H1 (cell line): ENCODE measurements around the gene SPI1. TPM values are rescaled to one million over a fixed set of nuclear protein-coding genes. Genes with fewer than 3 reads are reported as not detected.

ENCODE experiments used
- CTCF ChIA-PET: fragments of 300-600 bp; sonication (Branson Sonifier 250); formaldehyde crosslinking; loops from one replicate; lab custom pipeline; 2021; ENCODE audit not compliant: partially characterized antibody; lab: Charles Lee
- POLR2A ChIA-PET: fragments of 300-600 bp; sonication (Branson Sonifier 250); formaldehyde crosslinking; loops from one replicate; lab custom pipeline; 2021; ENCODE audit warnings: inconsistent platforms; ENCODE audit not compliant: partially characterized antibody; lab: Charles Lee
- DNase-seq, 2 experiments: peaks; one replicate each; pipeline versions ENCODE4 v3.0.0 to v3.0.0-alpha.2; 2010 to 2022; ENCODE audit warnings: low spot score in 2 of 2, low read depth in 1 of 2, mixed read lengths in 1 of 2
- FAIRE-seq: peaks from 2 replicates; lab custom pipeline; 2011; peaks lifted over from hg19 to GRCh38; lab: Jason Lieb, UNC
- H2AFZ ChIP-seq: 2 replicates; pipeline ENCODE4 v1.8.1; 2012; ENCODE audit warnings: low read length, inconsistent platforms
- H2AK5ac ChIP-seq: 2 replicates; pipeline ENCODE4 v1.6.1; 2013; ENCODE audit warnings: low read depth, low read length
- H2BK120ac ChIP-seq: replicated peaks from 2 replicates; pipeline ENCODE3; 2013; ENCODE audit warnings: low read depth, low read length, inconsistent platforms
- H2BK12ac ChIP-seq: 2 replicates; pipeline ENCODE4 v1.6.1; 2013; ENCODE audit warnings: low read depth, low read length
- H2BK15ac ChIP-seq: 2 replicates; pipeline ENCODE4 v1.6.1; 2013; ENCODE audit warnings: low read length
- H2BK20ac ChIP-seq: 2 replicates; pipeline ENCODE4 v1.6.1; 2013; ENCODE audit warnings: low read length
- H2BK5ac ChIP-seq: 2 replicates; pipeline ENCODE4 v1.6.1; 2013; ENCODE audit warnings: low read depth, low read length
- H3K14ac ChIP-seq: 2 replicates; pipeline ENCODE4 v1.6.1; 2013; ENCODE audit warnings: inconsistent platforms; ENCODE audit not compliant: insufficient read length
- H3K18ac ChIP-seq: 2 replicates; pipeline ENCODE4 v1.6.1; 2013; ENCODE audit warnings: low read length; ENCODE audit errors: extremely low read depth
- H3K23ac ChIP-seq: 2 replicates; pipeline ENCODE4 v1.6.1; 2013; ENCODE audit warnings: inconsistent platforms; ENCODE audit not compliant: insufficient read length
- H3K23me2 ChIP-seq: 2 replicates; pipeline ENCODE4 v1.6.1; 2013; ENCODE audit warnings: low read depth, low read length
- H3K27ac ChIP-seq: 2 replicates; pipeline ENCODE4 v1.6.1; 2011; ENCODE audit warnings: low read depth, low read length, inconsistent platforms
- H3K27me3 ChIP-seq, 4 experiments: replicated peaks in 1 of 4; 1 replicate in 1 of 4; 2 replicates in 3 of 4; pipeline versions ENCODE4 v1.6.1 to v1.8.1; 2011 to 2013; ENCODE audit warnings: low read length in 3 of 4, mild to moderate bottlenecking in 3 of 4, inconsistent platforms in 2 of 4, mixed read lengths in 2 of 4, moderate library complexity in 1 of 4; ENCODE audit not compliant: control insufficient read depth in 3 of 4, insufficient read depth in 3 of 4; ENCODE audit errors: extremely low read depth in 1 of 4
- H3K36me3 ChIP-seq, 4 experiments: 2 replicates each; pipeline versions ENCODE4 v1.6.1 to v1.8.1; 2011 to 2013; ENCODE audit warnings: mild to moderate bottlenecking in 4 of 4, low read length in 3 of 4, moderate library complexity in 2 of 4, control low read depth in 1 of 4, inconsistent platforms in 1 of 4; ENCODE audit not compliant: insufficient read depth in 4 of 4, control insufficient read depth in 2 of 4
- H3K4ac ChIP-seq: replicated peaks from 2 replicates; pipeline ENCODE3; 2013; ENCODE audit warnings: low read length, low read depth, mixed read lengths, inconsistent platforms; ENCODE audit not compliant: insufficient read length
- H3K4me1 ChIP-seq, 4 experiments: replicated peaks in 1 of 4; 1 replicate in 1 of 4; 2 replicates in 3 of 4; pipeline versions ENCODE4 v1.6.1 to v1.8.1; 2011 to 2013; ENCODE audit warnings: low read length in 3 of 4, inconsistent platforms in 2 of 4, mixed read lengths in 1 of 4; ENCODE audit not compliant: insufficient read depth in 4 of 4, control insufficient read depth in 3 of 4
- H3K4me2 ChIP-seq, 2 experiments: 2 replicates each; pipeline versions ENCODE4 v1.6.1 to v1.8.1; 2011 to 2013; ENCODE audit warnings: low read depth in 2 of 2, low read length in 2 of 2, control low read depth in 1 of 2, inconsistent platforms in 1 of 2, mild to moderate bottlenecking in 1 of 2; ENCODE audit not compliant: insufficient read depth in 1 of 2
- H3K4me3 ChIP-seq, 4 experiments: fragments of 200-600, 300-600 bp in 1 of 4; sonication (generic), shearing (Covaris generic), sonication (Bioruptor Twin) in 1 of 4; 2 replicates each; pipeline versions ENCODE4 v1.5.1 to v1.8.1; 2011 to 2016; ENCODE audit warnings: low read length in 4 of 4, low read depth in 3 of 4, control low read depth in 2 of 4, inconsistent platforms in 2 of 4, mild to moderate bottlenecking in 2 of 4, mixed read lengths in 1 of 4, moderate library complexity in 1 of 4; ENCODE audit not compliant: insufficient read depth in 2 of 4; ENCODE audit errors: extremely low read depth in 1 of 4
- H3K56ac ChIP-seq: replicated peaks from 2 replicates; pipeline ENCODE3; 2013; ENCODE audit warnings: low read depth, mild to moderate bottlenecking, mixed read lengths, low read length, inconsistent platforms; ENCODE audit not compliant: insufficient read length
- H3K79me1 ChIP-seq: 2 replicates; pipeline ENCODE4 v1.6.1; 2013; ENCODE audit warnings: low read depth, low read length, control low read depth
- H3K79me2 ChIP-seq, 2 experiments: 2 replicates each; pipeline versions ENCODE4 v1.6.1 to v1.8.1; 2012 to 2013; ENCODE audit warnings: low read length in 2 of 2, mild to moderate bottlenecking in 2 of 2, inconsistent platforms in 1 of 2; ENCODE audit not compliant: insufficient read depth in 2 of 2, control insufficient read depth in 1 of 2
- H3K9ac ChIP-seq, 4 experiments: replicated peaks in 1 of 4; 1 replicate in 1 of 4; 2 replicates in 3 of 4; pipeline versions ENCODE4 v1.6.1 to v1.8.1; 2011 to 2013; ENCODE audit warnings: low read depth in 3 of 4, low read length in 3 of 4, control low read depth in 2 of 4, mild to moderate bottlenecking in 2 of 4, moderate library complexity in 2 of 4, inconsistent platforms in 1 of 4; ENCODE audit errors: extremely low read depth in 1 of 4
- H3K9me3 ChIP-seq, 2 experiments: 2 replicates each; pipeline versions ENCODE4 v1.6.1 to v1.8.1; 2012 to 2013; ENCODE audit warnings: mild to moderate bottlenecking in 2 of 2, moderate library complexity in 2 of 2, control low read depth in 1 of 2, inconsistent platforms in 1 of 2, low read depth in 1 of 2, low read length in 1 of 2, mixed read lengths in 1 of 2; ENCODE audit not compliant: insufficient read depth in 2 of 2
- H4K20me1 ChIP-seq, 2 experiments: replicated peaks in 1 of 2; 2 replicates each; pipeline versions ENCODE3 to v1.8.1; 2011 to 2013; ENCODE audit warnings: inconsistent platforms in 2 of 2, low read length in 2 of 2, mild to moderate bottlenecking in 1 of 2; ENCODE audit not compliant: insufficient read depth in 2 of 2, control insufficient read depth in 1 of 2
- H4K5ac ChIP-seq: 2 replicates; pipeline ENCODE4 v1.6.1; 2013; ENCODE audit warnings: low read length, low read depth, mixed read lengths, inconsistent platforms; ENCODE audit not compliant: insufficient read length
- H4K8ac ChIP-seq: 2 replicates; pipeline ENCODE4 v1.8.0; 2013; ENCODE audit warnings: mild to moderate bottlenecking, moderate library complexity, low read length, inconsistent platforms; ENCODE audit not compliant: insufficient read depth; ENCODE audit errors: extremely low read depth
- H4K91ac ChIP-seq: replicated peaks from 2 replicates; pipeline ENCODE3; 2013; ENCODE audit warnings: low read length, mixed read lengths, inconsistent platforms; ENCODE audit not compliant: insufficient read length
- EZH2 ChIP-seq: fragments of 200-600 bp; sonication (generic); IDR thresholded peaks from 2 replicates; pipeline ENCODE4 v1.7.1; 2012; ENCODE audit warnings: low read depth, mild to moderate bottlenecking, moderate library complexity, low read length, inconsistent platforms; ENCODE audit not compliant: severe bottlenecking
- JUN ChIP-seq: IDR thresholded peaks from 2 replicates; pipeline ENCODE4 v1.6.1; 2011; ENCODE audit warnings: low read depth, mild to moderate bottlenecking, improper control_type of control experiment, low read length
- KDM1A ChIP-seq: fragments of 200-600, 300-600 bp; sonication (generic); IDR thresholded peaks from 2 replicates; pipeline ENCODE4 v1.7.1; 2016; ENCODE audit warnings: mild to moderate bottlenecking, low read length, borderline replicate concordance
- NANOG ChIP-seq: IDR thresholded peaks from 2 replicates; pipeline ENCODE4 v1.6.1; 2011; ENCODE audit warnings: low read length, low read depth, mild to moderate bottlenecking, inconsistent platforms; ENCODE audit not compliant: insufficient read depth, poor library complexity, severe bottlenecking
- POU5F1 ChIP-seq: IDR thresholded peaks from 2 replicates; pipeline ENCODE4 v1.6.1; 2011; ENCODE audit warnings: low read depth, mild to moderate bottlenecking, low read length, moderate library complexity
- SIRT6 ChIP-seq: IDR thresholded peaks from one replicate; pipeline ENCODE4 v1.7.1; 2012; ENCODE audit warnings: low read length, inconsistent platforms
- SUZ12 ChIP-seq: fragments of 200-600 bp; sonication (generic); IDR thresholded peaks from 2 replicates; pipeline ENCODE4 v1.6.1; 2012; ENCODE audit warnings: mild to moderate bottlenecking, inconsistent platforms, low read length, moderate library complexity, mixed read lengths
- TAF1 ChIP-seq: IDR thresholded peaks from 2 replicates; pipeline ENCODE4 v1.6.1; 2011; ENCODE audit warnings: mild to moderate bottlenecking, low read depth, low read length
- TAF7 ChIP-seq: optimal IDR thresholded peaks from 2 replicates; pipeline ENCODE3; 2011; ENCODE audit warnings: low read depth, mild to moderate bottlenecking, inconsistent platforms, low read length, moderate library complexity, borderline replicate concordance
- TBP ChIP-seq: IDR thresholded peaks from 2 replicates; pipeline ENCODE4 v1.6.1; 2011; ENCODE audit warnings: low read depth, low read length, improper control_type of control experiment
- TCF12 ChIP-seq: IDR thresholded peaks from 2 replicates; pipeline ENCODE4 v1.6.1; 2011; ENCODE audit warnings: low read depth, mild to moderate bottlenecking, low read length
- ZNF274 ChIP-seq: IDR thresholded peaks from 2 replicates; pipeline ENCODE4 v1.7.0; 2012; ENCODE audit warnings: low read length, borderline replicate concordance; ENCODE audit errors: extremely low read depth
- WGBS, 2 experiments: shearing (Covaris generic) in 1 of 2; methylation state at CpG; one replicate each; pipeline versions ENCODE4 v1.1.6 to v1.1.7; 2013 to 2015; ENCODE audit warnings: low lambda C conversion rate in 2 of 2, mixed read lengths in 2 of 2, inconsistent platforms in 1 of 2, low coverage in 1 of 2, missing lambda C conversion rate in 1 of 2; ENCODE audit not compliant: insufficient replicate concordance in 2 of 2, insufficient coverage in 1 of 2, insufficient read length in 1 of 2; ENCODE audit errors: extremely low coverage in 1 of 2, missing lambda C conversion rate in 1 of 2; 5-methylcytosine and 5-hydroxymethylcytosine counted together
- polyA plus RNA-seq, 7 experiments: library from polyadenylated mRNA; depleted of rRNA in 3 of 7; stranded (reverse) in 5 of 7; unstranded in 2 of 7; fragments of >200 nt in 5 of 7; fragments of 200-250 nt in 2 of 7; gene quantifications; 1 replicate in 5 of 7; 2 replicates in 1 of 7; 4 replicates in 1 of 7; pipeline versions ENCODE4 v1.2.1 to v1.2.3, GENCODE V29; 2011 to 2013; ENCODE audit warnings: missing spikeins in 2 of 7, mixed read lengths in 2 of 7
- total RNA-seq: library from RNA; stranded (reverse); fragmentation: NEBNext Ultra II Directional; extraction: Animal tissue kit (Norgen Biotek cat#: 25700); gene quantifications from 2 replicates; pipeline ENCODE4 v1.2.1, GENCODE V29; 2021

Gene SPI1
- total and polyA plus RNA-seq, 2 of the 8 experiments (the other 6 are each of a cell fraction or from before 2014, with no cell fraction given), result 0.12 TPM; not detected in 1

GRCh38 chr11:47331454-47332302 is 46.7 kb downstream of the SPI1 start:
- H3K14ac ChIP-seq, result no peak overlapping the region
- no peak overlapping the region for H3K27ac ChIP-seq
- H2BK120ac ChIP-seq, result no peak overlapping the region
- no peak overlapping the region for H3K18ac ChIP-seq
- WGBS, 2 experiments, result 90% methylated on average over 21 of the region's 21 CpGs; no CpG with 5 or more reads in 1 of the 2 experiments
- no peaks in the 10 kb centered on the region; the same call in 1 of the 2 replicates for H3K79me1 ChIP-seq
- H3K23me2 ChIP-seq, result no peaks in the 10 kb centered on the region
- H4K20me1 ChIP-seq, result peaks cover 0 to 2% of the 10 kb centered on the region in 2 experiments
- H3K56ac ChIP-seq, result no peak overlapping the region
- no peak overlapping the region for H3K23ac ChIP-seq
- POLR2A ChIA-PET, result interaction anchor here (1.0 kb wide), 1 partner anchor 18 kb away, joined by 3 read pairs; no protein-coding TSS in a partner anchor
- no peak overlapping the region for H3K9ac ChIP-seq
- no peak overlapping the region for H4K5ac ChIP-seq
- no peak overlapping the region for H3K4ac ChIP-seq
- H2BK15ac ChIP-seq, result no peak overlapping the region
- H3K27me3 ChIP-seq, result no peaks in the 10 kb centered on the region
- H2BK12ac ChIP-seq, result no peak overlapping the region
- H2AFZ ChIP-seq, result no peak overlapping the region
- no peak overlapping the region for H2AK5ac ChIP-seq
- no peak for TF ChIP-seq ZNF274
- no peak for TF ChIP-seq SUZ12
- TF ChIP-seq NANOG, result no peak
- no peak for TF ChIP-seq TBP
- TF ChIP-seq EZH2, result no peak
- no peak for TF ChIP-seq POU5F1
- TF ChIP-seq SIRT6, result no peak
- no peak for TF ChIP-seq JUN
- TF ChIP-seq TCF12, result no peak
- no peak for TF ChIP-seq TAF7
- TF ChIP-seq KDM1A, result no peak
- TF ChIP-seq TAF1, result no peak
- TF ChIP-seq, all 59 proteins: peak for 0
- DNase-seq (no peak), FAIRE-seq (no peak)
- Histone ChIP-seq H3K9me3 (no peaks in the 10 kb centered on the region), H4K91ac (no peak overlapping the region), H2BK20ac (no peak overlapping the region), H3K4me2 (no peak overlapping the region), H2BK5ac (no peak overlapping the region), H3K4me1 (no peaks in the 10 kb centered on the region), H3K36me3 (peaks cover 0 to 16% (median 5%) of the 10 kb centered on the region in 4 experiments; a peak in 5 of 8 replicates), H4K8ac (peak overlapping the region; percentile 25; the same call in 1 of the 2 replicates), H3K4me3 (no peak overlapping the region), H3K79me2 (no peaks in the 10 kb centered on the region)
- CTCF ChIA-PET, result interaction anchor here (0.7 kb wide), 1 partner anchor 9 kb away, joined by 3 read pairs; no protein-coding TSS in a partner anchor
